Thyroid gland (tissue), 4 donors: ENCODE measurements around the gene E2F4.

Experiments
- CTCF ChIP-seq, 6 experiments: fragments of 200-600 bp in 3 of 6; fragments of 450-650 bp in 3 of 6; sonication (generic) in 3 of 6; IDR thresholded peaks; one replicate each; pipeline ENCODE4 v1.5.1; 2016 to 2019; ENCODE audit warnings: antibody characterized with exemption in 6 of 6, mild to moderate bottlenecking in 2 of 6, inconsistent platforms in 1 of 6, moderate library complexity in 1 of 6
- POLR2A ChIP-seq, 2 donors: fragments of 450-650 bp; IDR thresholded peaks; one replicate each; pipeline ENCODE4 v1.6.1; 2017; ENCODE audit warnings: antibody characterized with exemption in 2 of 2, mild to moderate bottlenecking in 2 of 2, moderate library complexity in 1 of 2

DNA sequence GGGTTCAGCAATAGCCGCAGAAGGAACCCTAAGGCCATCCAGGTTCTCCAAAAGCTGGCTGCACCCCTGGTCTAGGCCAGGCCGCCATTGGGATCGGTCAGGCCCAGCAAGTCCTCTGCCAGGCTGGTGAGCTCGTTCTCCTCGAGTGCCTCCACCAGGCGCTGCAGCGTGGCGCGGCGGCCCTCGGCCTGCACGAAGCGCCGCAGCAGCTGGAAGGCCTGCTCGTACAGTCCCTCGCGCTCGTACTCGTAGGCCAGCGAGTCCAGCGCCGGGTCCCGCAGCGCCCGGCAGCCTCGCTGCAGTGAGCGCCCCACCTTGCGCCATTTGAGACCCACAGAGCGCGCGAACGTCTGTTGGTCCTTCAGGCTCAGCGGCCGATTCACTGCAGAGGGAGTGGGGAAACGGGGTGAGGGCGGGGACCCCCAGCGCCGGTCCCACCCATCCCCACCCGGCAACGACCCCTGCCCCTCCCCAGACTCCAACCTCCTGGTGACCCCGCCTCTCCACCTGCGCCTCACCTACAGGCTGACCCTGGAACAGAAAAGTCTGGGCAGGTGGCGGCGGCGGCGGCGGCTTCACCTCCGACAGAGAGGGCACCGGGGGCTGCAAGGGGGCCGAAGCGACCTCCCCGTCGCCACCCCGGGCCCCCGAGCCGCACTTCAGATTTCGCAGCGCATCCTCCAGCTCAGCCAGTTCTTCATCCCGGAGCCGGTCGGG, 37.2 kb upstream of the E2F4 start:
- TF ChIP-seq CTCF (IDR thresholded peaks at IDR 0.05) (no peak), POLR2A (IDR thresholded peaks at IDR 0.05) (no peak)
